NCI-H748 (cell line): Measurements from ENCODE around the gene KIRREL3.

ENCODE experiments used
- DNase-seq: peaks from one replicate; lab custom pipeline; 2025; ENCODE audit not compliant: unreplicated experiment; lab: John Stamatoyannopoulos, UW

KIRREL3 gene

GRCh38 chr11:127000291-127000968, at the start of gene KIRREL3:
TSS of gene KIRREL3 (minus strand) at chr11:127000770.
- peak; percentile 65 for DNase-seq

GRCh38 chr11:127050186-127050585, 49.6 kb upstream of the KIRREL3 start:
- no peak for DNase-seq

- no peak for DNase-seq
Observed at GRCh38 chr11:127049486-127049885, 48.9 kb upstream of the KIRREL3 start.

GRCh38 chr11:127044535-127044934, 44.0 kb upstream of the KIRREL3 start:
- no peak for DNase-seq

GRCh38 chr11:127042445-127042844, 41.9 kb upstream of the KIRREL3 start:
- DNase-seq: no peak

GRCh38 chr11:127039591-127039990, 39.0 kb upstream of the KIRREL3 start:
- DNase-seq: no peak

- peak; percentile 82 for DNase-seq
Observed at GRCh38 chr11:127037596-127037995, 37.0 kb upstream of the KIRREL3 start.

GRCh38 chr11:127037001-127037400, 36.4 kb upstream of the KIRREL3 start:
- DNase-seq: no peak

GRCh38 chr11:127035824-127036223, 35.3 kb upstream of the KIRREL3 start:
- DNase-seq: no peak

- DNase-seq: no peak
Observed at GRCh38 chr11:127034973-127035372, 34.4 kb upstream of the KIRREL3 start.

- peak; percentile 5 for DNase-seq
Observed at GRCh38 chr11:127028648-127029047, 28.1 kb upstream of the KIRREL3 start.

- peak; percentile 78 for DNase-seq
Observed at GRCh38 chr11:127027789-127028188, 27.2 kb upstream of the KIRREL3 start.

GRCh38 chr11:127027000-127027399, 26.4 kb upstream of the KIRREL3 start:
- no peak for DNase-seq

GRCh38 chr11:127023991-127024390, 23.4 kb upstream of the KIRREL3 start:
- DNase-seq: no peak

GRCh38 chr11:127018683-127019279, 18.2 kb upstream of the KIRREL3 start:
- DNase-seq: no peak

- DNase-seq: peak; percentile 4
Observed at GRCh38 chr11:127017482-127017881, 16.9 kb upstream of the KIRREL3 start.

- no peak for DNase-seq
Observed at GRCh38 chr11:127013550-127013949, 13.0 kb upstream of the KIRREL3 start.

GRCh38 chr11:127006311-127006710, 5.7 kb upstream of the KIRREL3 start:
- no peak for DNase-seq

GRCh38 chr11:127003260-127003981, 2.9 kb upstream of the KIRREL3 start:
- peak; percentile 85 for DNase-seq

- DNase-seq: no peak
Observed at GRCh38 chr11:127002669-127003259, 2.2 kb upstream of the KIRREL3 start.

- DNase-seq: peak; percentile 34
Observed at GRCh38 chr11:127000981-127001380, 411 bp upstream of the KIRREL3 start.

- no peak for DNase-seq
Observed at GRCh38 chr11:126999366-126999765, 1.2 kb downstream of the KIRREL3 start.
